Progenitor cell of endocrine pancreas (in vitro differentiated cells): ENCODE measurements around the gene DGKH. TPM values are rescaled to one million over a fixed set of nuclear protein-coding genes. Genes with fewer than 3 reads are reported as not detected.

ENCODE experiments used
- DNase-seq: peaks from one replicate; pipeline ENCODE4 v3.0.0; 2021; ENCODE audit warnings: low spot score; ENCODE audit not compliant: unreplicated experiment
- H3K27ac Mint-ChIP-seq: 2 replicates; pipeline ENCODE4 v1.8.0; 2021; ENCODE audit warnings: mild to moderate bottlenecking, moderate library complexity, mixed read lengths
- H3K27me3 Mint-ChIP-seq: 2 replicates; pipeline ENCODE4 v1.8.0; 2021; ENCODE audit warnings: mixed read lengths
- H3K36me3 Mint-ChIP-seq: 2 replicates; pipeline ENCODE4 v1.8.0; 2022; ENCODE audit warnings: mixed read lengths; ENCODE audit not compliant: insufficient read depth
- H3K4me1 Mint-ChIP-seq: 2 replicates; pipeline ENCODE4 v1.8.0; 2021; ENCODE audit warnings: low read depth, mixed read lengths
- H3K4me3 Mint-ChIP-seq: 2 replicates; pipeline ENCODE4 v1.8.0; 2021; ENCODE audit warnings: low read depth, mild to moderate bottlenecking, moderate library complexity, mixed read lengths
- H3K9me3 Mint-ChIP-seq: 2 replicates; pipeline ENCODE4 v1.8.0; 2021; ENCODE audit warnings: low read depth, mixed read lengths
- total RNA-seq: library from RNA; stranded (reverse); gene quantifications from 2 replicates; pipeline ENCODE4 v1.2.1, GENCODE V29; 2021
- TF ChIP-seq, protein P1 (sequence below): fragments of 200-600 bp; sonication (generic); IDR thresholded peaks from one replicate; pipeline ENCODE4 v1.5.0; 2021; ENCODE audit warnings: antibody characterized with exemption, mild to moderate bottlenecking; ENCODE audit not compliant: unreplicated experiment

DGKH gene
- total RNA-seq, 1 donor from 2014 or later, result 5.3 TPM

DNA sequence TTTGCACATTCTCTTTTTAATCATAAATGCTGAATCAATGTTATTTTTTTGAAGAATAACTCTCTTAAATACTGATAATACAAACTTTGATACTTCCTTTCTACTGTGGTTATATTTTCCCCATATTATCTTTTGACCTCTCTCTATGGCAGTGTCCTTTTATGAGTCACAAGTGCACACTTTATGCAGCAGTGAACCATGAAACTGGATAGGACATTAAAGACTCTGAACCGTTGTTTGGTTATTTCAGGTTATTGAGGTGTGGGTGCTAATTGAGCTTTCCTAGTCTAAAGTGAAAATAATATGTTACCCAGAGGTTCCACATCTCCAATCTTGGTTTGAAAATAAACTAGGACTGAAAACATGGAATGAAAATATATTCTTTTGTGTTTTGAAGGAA, 71.4 kb downstream of the DGKH start:
- no peaks in the 10 kb centered on the region for H3K27me3 Mint-ChIP-seq
- H3K4me3 Mint-ChIP-seq, result no peak overlapping the region
- no peak for DNase-seq
- no peak overlapping the region for H3K27ac Mint-ChIP-seq
- H3K36me3 Mint-ChIP-seq, result no peaks in the 10 kb centered on the region
- no peaks in the 10 kb centered on the region for H3K9me3 Mint-ChIP-seq
- TF ChIP-seq, protein P1, sequence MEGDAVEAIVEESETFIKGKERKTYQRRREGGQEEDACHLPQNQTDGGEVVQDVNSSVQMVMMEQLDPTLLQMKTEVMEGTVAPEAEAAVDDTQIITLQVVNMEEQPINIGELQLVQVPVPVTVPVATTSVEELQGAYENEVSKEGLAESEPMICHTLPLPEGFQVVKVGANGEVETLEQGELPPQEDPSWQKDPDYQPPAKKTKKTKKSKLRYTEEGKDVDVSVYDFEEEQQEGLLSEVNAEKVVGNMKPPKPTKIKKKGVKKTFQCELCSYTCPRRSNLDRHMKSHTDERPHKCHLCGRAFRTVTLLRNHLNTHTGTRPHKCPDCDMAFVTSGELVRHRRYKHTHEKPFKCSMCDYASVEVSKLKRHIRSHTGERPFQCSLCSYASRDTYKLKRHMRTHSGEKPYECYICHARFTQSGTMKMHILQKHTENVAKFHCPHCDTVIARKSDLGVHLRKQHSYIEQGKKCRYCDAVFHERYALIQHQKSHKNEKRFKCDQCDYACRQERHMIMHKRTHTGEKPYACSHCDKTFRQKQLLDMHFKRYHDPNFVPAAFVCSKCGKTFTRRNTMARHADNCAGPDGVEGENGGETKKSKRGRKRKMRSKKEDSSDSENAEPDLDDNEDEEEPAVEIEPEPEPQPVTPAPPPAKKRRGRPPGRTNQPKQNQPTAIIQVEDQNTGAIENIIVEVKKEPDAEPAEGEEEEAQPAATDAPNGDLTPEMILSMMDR, result no peak
- no peaks in the 10 kb centered on the region for H3K4me1 Mint-ChIP-seq

DNA sequence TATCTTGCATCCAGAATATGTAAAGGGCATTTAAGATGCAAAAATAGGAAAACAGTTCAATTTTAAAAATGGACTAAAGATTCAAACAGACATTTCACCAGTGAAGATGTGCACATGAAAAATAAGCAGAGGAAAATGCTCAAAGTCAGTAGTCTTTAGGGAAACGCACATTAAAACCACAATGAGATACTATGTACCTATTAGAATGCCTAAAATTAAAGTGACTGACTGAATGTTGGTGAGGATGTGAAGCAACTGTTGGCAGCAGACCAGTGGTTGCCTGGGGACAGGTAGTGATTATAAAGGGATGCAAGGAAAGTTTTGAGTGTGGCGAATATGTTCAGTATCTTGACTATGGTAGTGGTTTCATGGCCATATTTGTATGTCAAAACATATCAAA, 75.2 kb downstream of the DGKH start:
- Mint-ChIP-seq H3K36me3 (peaks cover 2% of the 10 kb centered on the region), H3K9me3 (no peaks in the 10 kb centered on the region), H3K27me3 (no peaks in the 10 kb centered on the region), H3K4me3 (no peak overlapping the region), H3K27ac (no peak overlapping the region), H3K4me1 (no peaks in the 10 kb centered on the region)
- no peak for DNase-seq
- TF ChIP-seq, protein P1, result no peak

DNA sequence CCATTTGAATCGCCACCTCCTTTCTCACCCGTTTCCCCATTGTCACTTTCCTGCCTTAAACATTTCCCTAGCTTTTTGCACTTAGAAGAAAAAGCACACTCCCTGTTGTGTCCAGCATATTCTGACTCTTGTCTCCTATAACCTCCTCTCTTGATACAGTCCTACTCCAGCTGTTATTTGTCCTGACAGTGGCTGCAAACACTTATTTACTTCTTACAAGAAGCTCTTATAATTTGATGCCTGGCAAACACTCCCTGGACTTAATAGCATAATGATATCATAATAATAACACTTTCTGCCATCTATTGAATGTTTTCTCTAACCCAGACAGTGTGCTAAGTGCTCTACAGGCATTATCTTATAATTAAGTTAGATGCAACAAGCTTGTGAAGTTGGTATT, 76.6 kb downstream of the DGKH start:
- H3K27me3 Mint-ChIP-seq, result no peaks in the 10 kb centered on the region
- H3K4me3 Mint-ChIP-seq, result no peak overlapping the region
- H3K9me3 Mint-ChIP-seq, result no peaks in the 10 kb centered on the region
- H3K27ac Mint-ChIP-seq, result no peak overlapping the region
- TF ChIP-seq, protein P1, result no peak
- DNase-seq, result no peak
- no peaks in the 10 kb centered on the region for H3K4me1 Mint-ChIP-seq
- H3K36me3 Mint-ChIP-seq, result peaks cover 2% of the 10 kb centered on the region

DNA sequence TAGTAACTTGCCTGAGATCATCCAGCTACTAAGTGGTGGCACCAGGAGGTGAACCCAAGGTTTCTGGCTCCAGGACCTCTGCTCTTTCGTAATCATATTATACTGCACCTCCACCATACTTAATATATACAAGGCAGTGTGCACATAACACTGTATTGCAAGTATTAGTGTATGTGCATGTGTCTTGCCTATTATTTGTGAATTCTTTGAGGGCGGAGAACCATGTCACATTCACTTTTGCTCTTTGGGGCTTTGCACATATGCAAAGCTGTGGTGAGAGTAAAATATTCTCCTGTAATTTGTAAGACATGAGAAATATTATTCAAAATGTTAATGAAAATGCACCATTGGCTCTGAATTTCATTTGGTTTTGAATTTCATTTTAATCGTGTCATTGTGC, 78.6 kb downstream of the DGKH start:
- H3K27ac Mint-ChIP-seq, result no peak overlapping the region
- H3K9me3 Mint-ChIP-seq, result no peaks in the 10 kb centered on the region
- no peak overlapping the region for H3K4me3 Mint-ChIP-seq

DNA sequence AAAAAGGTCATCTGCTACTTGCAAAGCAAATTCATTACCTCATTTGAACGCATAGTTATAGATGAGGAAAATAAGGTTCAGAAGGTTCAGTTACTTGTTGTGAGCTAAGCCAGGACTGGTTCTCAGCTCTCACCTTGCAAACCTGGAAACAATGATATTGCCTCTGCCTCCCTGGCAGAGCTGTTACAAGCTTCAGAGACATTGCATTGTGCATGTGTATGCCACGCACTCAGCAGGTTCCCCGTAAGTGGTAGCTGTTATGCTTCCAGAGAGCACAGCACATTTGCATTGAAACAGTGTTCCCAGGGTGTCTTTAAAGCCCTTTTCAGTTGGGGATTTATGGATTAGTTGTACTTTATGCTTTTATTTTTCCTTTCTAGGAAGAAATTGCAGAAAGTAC, 80.6 kb downstream of the DGKH start:
- H3K9me3 Mint-ChIP-seq, result no peaks in the 10 kb centered on the region
- TF ChIP-seq, protein P1, result no peak
- no peaks in the 10 kb centered on the region for H3K27me3 Mint-ChIP-seq
- no peak overlapping the region for H3K27ac Mint-ChIP-seq
- DNase-seq, result no peak
- no peaks in the 10 kb centered on the region for H3K4me1 Mint-ChIP-seq
- H3K36me3 Mint-ChIP-seq, result peaks cover 2% of the 10 kb centered on the region
- H3K4me3 Mint-ChIP-seq, result no peak overlapping the region

More for the DNA sequence above, 78.6 kb downstream of the DGKH start:
- Mint-ChIP-seq H3K36me3 (peaks cover 2% of the 10 kb centered on the region), H3K4me1 (no peaks in the 10 kb centered on the region), H3K27me3 (no peaks in the 10 kb centered on the region)
- TF ChIP-seq, protein P1, result no peak
- DNase-seq, result no peak
